Measurements from ENCODE around the gene BAX. TPM values are rescaled to one million over a fixed set of nuclear protein-coding genes. Genes with fewer than 3 reads are reported as not detected.
A peak's percentile ranks its signal among the peaks of the same experiment; 100 is the strongest.

The BAX gene
- total RNA-seq, 1 donor from 2014 or later, result 58.9 TPM

GRCh38 chr19:48988286-48988685 is 33.6 kb downstream of the BAX start:
- ATAC-seq, result no peak

- no peak for ATAC-seq
Observed at GRCh38 chr19:48988860-48989259, 34.2 kb downstream of the BAX start.

GRCh38 chr19:48989701-48990291 is 35.1 kb downstream of the BAX start:
- ATAC-seq, result no peak

- ATAC-seq, result no peak
Observed at GRCh38 chr19:48990400-48990799, 35.7 kb downstream of the BAX start.

GRCh38 chr19:48991011-48991609 is 36.4 kb downstream of the BAX start:
- ATAC-seq, result no peak

GRCh38 chr19:48991873-48992580 is 37.4 kb downstream of the BAX start:
- ATAC-seq, result peak; percentile 45

GRCh38 chr19:48992581-48993174 is 38.0 kb downstream of the BAX start:
- ATAC-seq, result peak; percentile 1

GRCh38 chr19:48993175-48994034 is 38.7 kb downstream of the BAX start, which contains the start of the genes GYS1 and RUVBL2:
TSS of gene GYS1 (minus strand) at chr19:48993309. CDS start at chr19:48993112, 197 bp downstream.
TSS of gene RUVBL2 (plus strand) at chr19:48993887. CDS start at chr19:48993912, 25 bp downstream.
- peak; percentile 92 for ATAC-seq

- ATAC-seq, result no peak
Observed at GRCh38 chr19:48994035-48994386, 39.3 kb downstream of the BAX start.

- ATAC-seq, result no peak
Observed at GRCh38 chr19:48997972-48998371, 43.3 kb downstream of the BAX start.

- ATAC-seq, result peak; percentile 69
Observed at GRCh38 chr19:48999481-49000325, 45.0 kb downstream of the BAX start.

- no peak for ATAC-seq
Observed at GRCh38 chr19:49004133-49004532, 49.5 kb downstream of the BAX start.

GRCh38 chr19:49004964-49005614 is 50.4 kb downstream of the BAX start:
- ATAC-seq, result no peak

- ATAC-seq, result no peak
Observed at GRCh38 chr19:49006905-49007304, 52.2 kb downstream of the BAX start.

GRCh38 chr19:49009828-49010227 is 55.2 kb downstream of the BAX start:
- ATAC-seq, result no peak

GRCh38 chr19:49010453-49010852 is 55.8 kb downstream of the BAX start:
- ATAC-seq, result no peak

- no peak for ATAC-seq
Observed at GRCh38 chr19:49011194-49011593, 56.5 kb downstream of the BAX start.

Measured in esophagus mucosa (tissue), 1 donor.